Myocyte (in vitro differentiated cells): ENCODE measurements around the gene NEIL1. TPM values are rescaled to one million over a fixed set of nuclear protein-coding genes. Genes with fewer than 3 reads are reported as not detected.

Experiments used
- DNase-seq: peaks from one replicate; pipeline ENCODE4 v3.0.0-alpha.2; 2012; ENCODE audit warnings: low read depth
- total RNA-seq: library from RNA; depleted of rRNA; stranded (reverse); fragments of >200 nt; gene quantifications from 2 replicates; pipeline ENCODE4 v1.2.3, GENCODE V29; 2014

Gene NEIL1
- total RNA-seq, 1 donor from 2014 or later = 1.3 TPM

DNA sequence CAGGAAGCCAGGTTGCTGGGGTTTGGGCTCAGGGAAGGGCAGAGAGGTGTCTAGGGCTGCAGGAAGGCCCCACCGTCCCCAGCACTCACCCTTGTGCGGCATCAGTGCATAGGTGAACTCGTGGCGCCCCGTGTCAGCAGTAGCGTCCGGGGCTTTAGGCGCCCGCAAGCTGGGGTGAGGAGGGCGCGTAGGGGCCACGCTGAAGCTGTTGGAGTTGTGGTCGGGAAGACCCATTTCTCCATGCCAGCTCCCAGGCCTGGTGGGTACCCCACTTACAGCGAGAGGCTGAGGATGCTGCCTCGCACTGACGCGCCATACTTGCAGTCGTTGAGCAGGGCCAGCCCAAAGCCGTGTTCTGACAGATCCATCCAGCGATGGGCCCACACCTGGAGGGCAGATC lies 9.7 kb downstream of the NEIL1 start:
- no peak for DNase-seq

DNA sequence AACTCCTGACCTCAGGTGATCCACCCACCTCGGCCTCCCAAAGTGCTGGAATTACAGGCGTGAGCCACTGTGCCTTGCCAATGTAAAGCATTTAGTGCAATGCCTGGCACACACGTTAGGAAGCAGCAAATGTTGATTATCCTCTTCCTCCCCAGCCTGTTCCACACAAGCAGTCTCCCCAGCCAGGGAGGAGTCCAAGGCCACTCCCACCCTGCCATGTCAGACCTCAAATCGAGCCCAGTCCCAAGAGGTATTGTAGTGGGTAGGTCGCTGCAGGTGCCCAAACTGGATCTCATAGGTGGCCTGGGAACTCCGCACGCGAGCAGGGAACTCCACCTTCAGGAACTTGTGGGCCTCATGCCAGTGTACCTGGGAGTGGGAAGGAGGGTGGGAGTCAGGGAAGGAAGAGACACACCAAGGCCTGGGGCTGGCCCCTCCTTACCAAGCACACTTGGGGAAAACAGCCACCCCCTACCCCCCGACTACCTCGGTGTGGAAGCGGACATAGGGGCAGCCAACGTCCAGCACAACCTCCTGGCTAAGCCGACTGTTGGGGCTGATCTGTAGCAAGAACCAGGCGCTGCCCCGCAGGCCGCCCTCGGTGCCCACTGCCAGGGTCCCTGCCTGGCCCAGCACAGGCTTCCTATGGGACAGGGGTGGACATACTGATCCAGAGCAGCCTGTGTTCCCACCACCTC lies 11.3 kb downstream of the NEIL1 start:
- DNase-seq = no peak

DNA sequence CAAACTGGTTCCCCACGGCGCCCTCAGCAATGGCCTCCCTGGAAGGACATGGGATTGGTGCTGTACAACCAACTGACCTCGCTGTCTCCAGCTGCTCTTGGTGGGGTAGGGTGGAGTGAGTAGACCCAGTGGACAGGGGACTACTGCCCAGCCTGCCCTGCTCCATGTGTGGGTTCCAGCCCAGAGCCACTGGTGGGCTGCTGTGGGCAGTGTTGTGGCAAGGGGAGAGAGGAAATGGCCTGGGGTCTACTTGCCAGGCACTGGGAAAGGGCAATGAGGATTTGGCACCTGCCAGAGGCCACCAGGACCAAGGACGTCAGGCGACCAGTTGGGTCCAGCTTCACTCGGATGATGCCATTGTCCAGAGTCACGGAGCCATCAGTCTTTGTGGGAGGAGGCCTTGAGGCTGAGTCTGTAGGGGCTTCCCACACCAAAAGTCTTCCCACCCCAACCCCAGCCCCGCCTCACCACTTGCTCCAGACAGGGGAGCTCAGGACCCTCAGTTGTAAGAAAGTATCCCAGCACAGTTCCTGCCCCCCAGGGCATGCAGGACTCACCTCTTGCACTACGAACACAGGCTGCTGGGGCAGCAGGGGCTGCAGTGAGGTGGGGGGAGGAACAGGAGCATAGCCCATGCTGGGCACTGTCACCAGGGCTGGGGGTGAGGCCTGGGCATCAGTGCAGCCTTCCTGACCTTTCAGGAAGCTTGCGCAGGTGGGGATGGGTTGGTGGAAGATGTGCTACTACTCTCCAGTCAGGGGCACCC lies 12.1 kb downstream of the NEIL1 start:
- DNase-seq = no peak

DNA sequence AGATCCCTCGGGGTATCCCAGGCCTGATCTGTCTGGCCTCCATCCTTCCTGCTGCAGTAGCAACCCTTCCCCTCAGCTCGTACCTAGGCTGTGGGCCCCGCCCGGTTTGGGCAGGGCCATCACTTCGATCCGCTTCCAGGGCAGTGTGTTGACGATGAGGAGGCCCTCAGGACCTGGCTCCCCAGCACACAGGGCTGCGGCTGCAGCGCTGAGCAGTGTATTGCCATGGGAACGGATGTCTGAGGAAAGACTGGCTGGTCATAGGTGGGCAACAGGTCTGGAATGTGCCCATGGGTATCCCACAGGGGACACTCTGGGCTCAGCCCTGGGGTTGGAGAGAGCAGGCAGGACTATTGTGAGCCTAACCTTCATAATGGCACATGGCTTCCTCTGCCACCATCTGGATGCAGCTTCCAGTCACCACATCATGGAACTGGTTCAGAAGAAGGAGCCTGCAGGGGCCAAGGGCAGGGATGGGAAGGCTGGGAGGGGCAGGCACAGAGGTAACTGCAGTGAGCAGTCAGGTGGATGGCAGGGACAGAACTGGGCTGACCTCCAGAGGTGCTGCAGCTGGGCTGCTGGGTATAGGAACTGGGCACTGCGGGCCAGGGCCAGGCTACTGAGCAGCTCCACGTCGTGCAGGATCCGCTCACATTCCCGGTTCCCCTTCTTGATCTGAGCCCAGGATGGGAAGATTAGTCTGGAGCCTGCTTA lies 12.9 kb downstream of the NEIL1 start:
- DNase-seq = no peak

DNA sequence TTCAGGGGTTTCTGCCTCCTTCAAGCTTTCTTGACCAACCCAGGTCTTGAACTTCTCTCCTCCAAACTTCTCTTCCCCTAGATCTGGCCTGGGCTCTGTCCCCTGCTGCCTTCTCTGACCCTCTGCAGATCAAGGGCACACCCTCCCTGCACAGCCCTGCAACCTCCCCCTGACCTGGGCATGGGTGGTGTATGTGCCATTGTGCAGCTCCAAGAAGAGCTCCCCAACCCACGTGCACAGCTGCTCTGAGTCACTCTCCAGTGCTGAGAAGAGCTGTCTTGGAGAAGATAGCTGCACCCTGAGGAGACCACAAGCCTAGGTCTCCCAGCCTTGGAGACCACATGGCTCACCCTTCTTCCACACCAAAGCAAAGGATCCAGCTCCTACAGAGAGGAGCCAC lies 13.6 kb downstream of the NEIL1 start:
- DNase-seq = peak; percentile 48

DNA sequence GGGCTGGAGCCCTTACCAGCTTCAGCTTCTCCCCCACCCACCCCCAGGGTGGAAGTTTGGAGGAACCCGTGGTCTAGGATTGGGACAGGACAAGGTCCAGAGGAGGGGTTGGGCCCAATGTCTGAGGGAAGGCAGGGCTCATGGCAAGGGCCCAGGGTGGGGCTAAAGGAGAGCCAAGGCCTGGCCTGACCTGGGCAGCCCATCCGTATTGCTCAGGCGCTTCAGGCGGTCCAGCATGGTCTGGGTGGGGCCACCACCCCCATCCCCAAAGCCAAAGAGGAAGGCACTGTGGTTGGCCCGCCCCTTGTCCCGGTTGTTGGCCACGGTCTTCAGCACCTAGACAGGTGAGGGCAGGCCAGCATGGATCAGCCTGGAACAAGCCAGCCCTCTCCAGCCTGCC lies 14.0 kb downstream of the NEIL1 start:
- no peak for DNase-seq

DNA sequence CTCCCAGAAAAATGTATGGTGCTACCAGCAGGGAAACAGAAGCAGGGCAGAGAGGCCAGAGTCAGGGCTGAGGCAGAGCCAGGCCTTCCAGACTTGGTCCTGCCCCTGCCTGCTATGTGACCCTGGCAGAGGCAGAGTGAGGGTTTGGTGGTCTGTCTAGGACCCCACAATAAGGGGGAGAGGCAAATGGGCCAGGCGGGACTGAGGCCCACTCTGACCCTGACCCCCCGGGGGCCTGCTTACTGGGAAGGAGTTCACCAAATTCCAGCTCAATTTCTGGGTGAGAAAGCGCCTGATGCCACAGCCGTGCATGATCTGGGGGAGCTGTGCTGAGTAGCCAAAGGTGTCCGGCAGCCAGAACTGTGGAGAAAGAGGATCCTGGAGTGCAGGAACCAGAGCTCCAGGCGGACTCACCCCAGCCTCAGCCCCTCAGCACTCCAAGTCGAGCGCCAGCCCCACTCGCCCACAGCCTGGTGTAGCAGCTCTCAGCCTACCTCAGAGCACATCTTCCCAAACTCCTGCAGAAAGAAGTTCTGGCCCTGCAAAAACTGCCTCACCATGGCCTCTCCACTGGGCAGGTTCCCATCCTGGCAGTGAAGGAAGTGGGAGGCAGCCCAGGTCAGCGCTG lies 14.6 kb downstream of the NEIL1 start:
- DNase-seq = no peak

DNA sequence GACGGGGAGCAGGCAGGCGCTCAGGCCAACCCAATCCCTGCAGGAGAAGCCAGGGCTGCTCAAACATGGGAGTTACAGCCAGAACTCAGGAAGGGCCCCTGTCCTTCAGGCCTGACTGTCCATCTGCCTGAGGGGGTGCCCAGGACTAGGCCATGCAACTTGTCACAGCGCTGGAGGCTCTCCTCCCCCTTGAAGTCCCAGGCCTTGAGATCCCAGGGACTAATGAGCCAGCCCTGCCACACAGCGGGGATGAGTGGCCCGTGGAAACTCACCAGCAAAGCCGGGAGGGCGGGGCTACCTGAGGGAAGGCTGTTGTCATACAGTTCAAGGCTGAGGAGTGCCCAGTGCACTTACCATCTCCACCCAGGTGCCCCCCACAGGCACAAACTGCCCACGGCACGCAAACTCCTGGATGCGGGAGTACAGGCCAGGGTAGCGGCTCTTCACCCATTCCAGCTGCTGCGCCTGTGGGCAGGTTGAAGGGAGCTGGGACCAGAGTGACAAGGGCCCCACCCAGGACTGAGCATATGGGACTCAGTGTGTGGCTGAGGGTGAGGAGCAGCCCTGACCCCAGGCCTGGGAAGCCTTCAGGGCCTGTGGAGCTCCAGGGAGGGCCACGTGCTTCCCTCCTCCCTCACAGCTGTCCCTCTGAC lies 15.3 kb downstream of the NEIL1 start:
- DNase-seq = no peak

DNA sequence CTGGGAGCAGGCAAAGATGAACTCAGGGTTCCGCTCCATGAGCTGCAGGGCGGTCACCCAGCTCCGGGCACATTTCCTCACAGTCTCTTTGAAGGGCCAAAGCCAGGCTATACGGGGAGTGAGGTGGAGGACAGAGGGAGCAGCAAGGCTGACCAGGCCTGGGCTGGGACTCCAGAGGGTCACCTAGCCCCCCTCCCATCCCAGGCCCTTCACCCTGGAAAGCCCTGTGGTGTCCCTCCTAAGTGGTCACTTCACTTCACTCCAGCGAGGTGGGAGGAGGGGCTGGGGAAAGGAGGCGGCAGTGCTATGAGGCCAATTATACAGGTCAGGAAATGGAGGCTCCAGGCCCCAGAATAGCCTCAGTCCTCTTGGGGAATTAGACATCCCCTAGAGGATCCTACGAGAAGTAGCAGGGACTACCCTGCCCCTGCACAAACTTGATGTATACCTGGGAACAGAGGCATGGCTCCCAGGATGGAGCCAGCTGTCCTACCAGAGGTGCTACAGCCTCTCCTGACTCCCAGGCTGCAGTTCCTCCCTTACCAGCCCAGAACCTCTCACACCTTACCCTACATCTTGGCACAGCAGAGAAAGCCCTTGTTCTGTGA lies 15.9 kb downstream of the NEIL1 start:
- DNase-seq = no peak

DNA sequence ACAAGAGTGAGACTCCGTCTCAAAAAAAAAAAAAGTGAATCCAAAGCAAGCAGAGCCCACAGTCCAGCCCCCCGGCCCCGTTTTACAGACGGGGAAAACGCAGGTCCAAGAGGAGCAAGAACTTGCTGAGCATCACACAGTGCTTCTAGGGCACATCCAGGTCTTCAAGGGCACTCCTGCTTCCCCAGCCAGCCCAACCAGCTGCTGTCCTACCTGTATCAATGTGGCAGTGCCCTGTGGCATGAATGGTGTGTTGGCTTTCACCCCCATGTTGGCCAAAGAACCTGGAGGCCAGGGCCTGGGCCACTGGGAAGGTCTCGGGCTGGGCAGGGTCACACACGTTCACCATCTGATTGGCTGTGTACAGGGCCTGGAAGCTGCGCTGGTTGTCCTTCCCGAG lies 16.9 kb downstream of the NEIL1 start:
- no peak for DNase-seq

DNA sequence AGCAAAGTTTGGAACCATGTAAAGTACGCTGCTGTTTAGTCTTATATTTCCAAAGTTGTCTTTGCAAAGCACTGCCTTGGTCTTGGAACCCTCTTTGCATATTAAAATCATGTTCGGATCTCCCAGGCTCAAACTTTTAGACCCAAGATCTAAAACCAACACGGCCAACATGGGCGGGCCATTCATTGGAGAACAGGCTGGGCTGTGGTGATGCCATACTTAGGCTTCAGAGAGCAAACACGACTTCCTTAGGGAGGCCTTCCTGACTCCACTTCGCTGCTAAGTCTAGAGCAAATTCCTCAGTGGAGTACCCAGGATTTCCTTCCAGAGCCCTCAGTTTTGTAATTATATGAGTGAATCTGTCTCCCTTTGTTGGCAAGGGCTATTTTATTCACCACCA lies 18.0 kb downstream of the NEIL1 start:
- DNase-seq = no peak

DNA sequence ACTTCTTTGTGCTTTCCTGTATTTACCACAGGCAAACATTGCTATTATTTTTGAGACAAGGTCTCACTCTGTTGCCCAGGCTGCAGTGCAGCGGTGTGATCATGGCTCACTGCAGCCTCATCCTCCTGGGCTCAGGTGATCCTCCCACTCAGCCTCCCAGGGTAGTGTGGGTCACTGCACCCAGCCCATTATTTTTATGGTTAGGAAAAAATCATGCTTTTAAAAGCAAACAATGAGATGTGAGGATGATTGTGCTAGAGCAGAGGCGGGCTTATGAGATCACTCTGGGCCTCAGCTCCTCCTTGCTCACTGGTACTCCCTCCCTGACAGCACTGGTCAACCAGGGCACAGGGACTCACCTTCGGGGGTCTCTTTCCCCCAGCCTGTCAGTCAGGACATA lies 19.3 kb downstream of the NEIL1 start:
- no peak for DNase-seq

DNA sequence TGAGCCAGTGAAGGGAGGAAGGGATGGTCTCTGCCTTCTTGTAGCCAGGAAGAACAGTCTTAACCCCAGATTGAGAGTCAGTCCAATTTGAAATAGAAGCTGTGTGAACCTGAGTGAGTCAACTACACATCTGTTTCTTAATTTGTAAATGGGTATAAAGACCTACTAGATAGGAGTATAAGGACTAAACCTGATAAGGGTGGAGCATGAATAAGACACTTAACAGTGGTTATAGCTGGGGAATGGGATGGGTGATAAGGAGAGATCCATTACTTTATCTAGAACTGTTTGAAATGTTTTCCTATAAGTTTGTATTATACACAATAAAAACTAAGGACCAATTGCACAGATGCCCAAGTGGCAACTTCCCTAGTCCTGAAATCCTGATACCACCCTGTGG lies 20.2 kb downstream of the NEIL1 start:
- no peak for DNase-seq

DNA sequence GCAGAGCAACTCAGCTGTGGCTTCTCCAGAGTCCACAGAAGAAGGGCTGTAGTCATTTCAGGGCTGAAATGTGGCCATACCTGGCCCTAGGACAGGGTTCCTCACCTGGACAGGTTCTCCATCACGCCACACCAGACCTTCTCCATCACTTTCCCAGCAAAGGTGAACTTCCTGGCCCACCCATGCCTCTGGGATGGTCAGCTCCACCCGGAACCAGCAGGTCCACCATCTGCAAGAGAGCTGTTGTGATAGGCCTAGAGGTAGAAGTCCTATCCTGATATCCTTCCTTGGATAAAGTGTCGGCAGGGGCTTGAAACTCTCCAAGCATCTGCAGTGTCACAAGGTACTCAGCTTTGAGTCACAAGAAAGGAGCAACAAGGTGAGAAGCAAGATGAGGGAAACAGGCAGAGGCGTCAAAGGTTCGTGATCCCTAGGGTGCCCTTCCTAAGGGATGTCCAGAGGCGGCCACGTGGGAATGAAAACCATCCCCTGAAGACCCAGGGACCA lies 20.6 kb downstream of the NEIL1 start:
- no peak for DNase-seq

DNA sequence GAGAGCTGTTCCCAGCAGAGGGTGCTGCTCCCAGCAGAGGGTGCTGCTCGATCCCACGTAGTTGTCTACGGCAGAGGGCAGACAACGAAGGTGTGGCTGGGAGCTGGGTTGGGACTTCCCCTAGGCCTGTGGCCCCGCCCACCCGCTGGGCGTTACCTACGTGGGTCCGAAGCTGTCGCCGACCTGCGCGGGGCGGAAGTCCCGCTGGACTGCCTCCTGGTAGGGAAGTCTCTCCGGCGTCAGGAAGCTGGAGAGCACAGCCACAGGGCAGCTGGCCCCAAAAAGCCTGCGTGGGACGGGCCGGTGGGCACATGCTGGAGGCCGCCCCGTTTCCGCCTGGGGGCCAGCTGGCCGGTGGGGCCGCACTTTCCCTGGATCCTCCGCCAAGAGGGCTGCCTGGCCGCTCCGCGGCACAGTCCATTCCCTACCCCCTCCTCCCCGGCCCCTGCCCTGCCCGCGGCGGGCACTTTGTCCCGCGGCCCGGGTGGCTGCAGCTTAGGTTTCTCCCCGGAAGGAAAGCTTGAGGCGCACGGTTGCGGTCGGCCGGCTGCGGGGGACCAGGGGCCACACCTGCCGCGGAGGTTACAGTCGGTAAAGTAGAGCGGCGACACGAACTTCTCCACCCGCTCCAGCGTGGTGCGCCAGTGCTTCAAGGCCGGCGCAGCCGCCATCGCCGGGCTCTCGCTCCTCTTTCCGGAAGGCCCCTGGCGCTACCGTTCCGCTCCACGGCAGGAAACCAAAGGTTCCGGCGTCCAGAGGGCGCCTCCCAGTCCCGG lies 21.3 kb downstream of the NEIL1 start, which contains the start of gene MAN2C1:
Gene MAN2C1, minus strand, starts transcription at position 695 of the 776 bp plus-strand sequence. Its CDS starts 24 bp downstream, at position 671.
- DNase-seq = peak; percentile 95

DNA sequence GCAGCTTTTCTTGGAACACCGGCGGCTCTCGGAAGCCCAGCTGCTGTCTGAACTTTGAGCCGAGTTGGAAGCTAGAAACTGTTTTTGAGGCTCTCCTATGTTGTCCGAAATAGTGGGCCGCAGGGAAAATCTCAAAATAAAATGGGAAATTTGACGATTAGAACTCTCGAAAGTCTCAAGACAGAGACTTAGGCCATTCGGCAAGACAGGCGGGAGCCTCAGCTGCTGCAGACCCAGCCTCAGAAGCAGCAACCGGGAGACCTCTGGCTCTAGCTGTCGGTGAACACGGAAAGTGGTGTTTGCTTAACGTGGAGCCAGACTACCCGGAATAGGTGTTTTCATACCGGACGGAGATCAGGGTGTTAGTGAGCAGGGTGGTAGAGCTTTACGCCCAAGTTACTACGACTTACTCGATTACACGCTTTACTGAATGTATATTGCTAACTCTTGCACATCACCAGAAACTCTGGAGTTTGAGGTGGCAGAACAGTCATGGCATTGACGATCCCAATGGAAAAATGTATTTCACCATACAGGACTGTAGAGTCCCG lies 21.9 kb downstream of the NEIL1 start:
- DNase-seq = no peak

DNA sequence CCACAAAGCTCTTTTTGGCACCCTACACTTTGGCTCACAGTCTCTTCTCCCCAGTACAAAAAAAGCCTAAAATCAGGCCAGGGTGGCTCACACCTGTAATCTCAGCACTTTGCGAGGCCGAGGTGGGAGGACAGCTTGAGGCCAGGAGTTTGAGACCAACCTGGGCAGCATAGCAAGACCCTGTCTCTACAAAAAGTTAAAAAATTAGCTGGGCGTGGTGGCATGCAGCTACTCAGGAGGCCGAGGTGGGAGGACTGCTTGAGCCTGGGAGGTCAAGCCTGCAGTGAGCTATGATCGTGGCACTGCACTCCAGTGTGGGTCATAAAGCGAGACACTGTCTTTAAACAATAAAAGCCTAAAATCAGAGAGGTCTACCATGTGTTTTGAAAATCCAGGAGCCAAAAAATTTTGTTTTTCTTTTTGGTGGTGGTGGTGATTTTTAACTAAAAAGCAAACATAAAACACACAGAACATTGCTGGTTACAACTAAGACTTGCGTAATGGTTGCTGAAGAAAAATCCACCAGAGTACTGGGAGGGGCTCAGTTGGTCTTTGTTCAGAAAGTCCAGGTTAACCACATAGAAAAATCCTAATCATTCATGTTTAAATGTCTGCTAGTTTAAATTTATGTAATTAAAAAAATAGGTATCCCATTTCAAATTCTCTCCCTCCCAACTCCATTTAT lies 23.2 kb downstream of the NEIL1 start:
- DNase-seq = no peak

DNA sequence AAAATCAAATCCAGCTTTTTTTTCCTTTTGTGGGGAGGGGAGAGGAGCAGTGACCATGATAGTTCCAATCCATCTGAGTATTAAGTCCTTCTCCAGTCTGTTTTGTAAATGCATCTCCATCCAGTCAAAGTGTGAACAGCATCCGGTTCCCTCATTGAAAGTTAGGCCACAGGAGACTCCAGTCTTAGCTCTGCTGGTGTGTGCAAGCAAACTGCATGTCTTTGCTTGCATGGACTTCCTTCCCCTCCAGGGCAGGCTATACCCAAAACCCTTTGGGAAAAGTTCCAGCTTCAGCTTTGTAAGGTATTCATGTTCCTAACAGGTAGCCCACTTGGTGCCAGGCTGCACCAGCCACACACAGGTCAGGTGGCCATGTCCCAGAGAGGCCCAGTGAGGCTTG lies 24.6 kb downstream of the NEIL1 start:
- DNase-seq = no peak
